ENCODE measurements around the gene KLHL20.
"Not testable (repeated sequence)": the region's sequence is repeated elsewhere in the genome, so short reads cannot be mapped to it uniquely, and the experiment has no call there.

KLHL20 gene

DNA sequence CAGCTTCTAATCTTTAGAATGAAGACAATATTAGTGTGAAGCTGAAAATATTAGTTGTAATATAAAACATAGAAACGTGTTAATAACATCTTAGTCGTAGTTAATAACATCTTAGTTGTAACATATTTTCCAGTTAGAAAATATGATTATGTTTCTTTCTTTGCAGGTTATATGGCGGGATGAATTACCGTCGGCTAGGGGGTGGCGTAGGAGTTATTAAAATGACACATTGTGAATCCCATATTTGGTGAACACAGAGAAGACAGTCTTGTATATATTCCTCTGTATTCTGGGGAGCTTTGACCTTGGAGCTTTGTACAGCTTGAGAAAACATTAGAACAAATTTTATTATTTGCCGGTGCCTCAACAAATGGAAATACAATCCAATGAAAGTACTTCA lies 70.2 kb downstream of the KLHL20 start:
- H3K4me3 ChIP-seq (ENCODE audit: low read depth, low read length), result no peak overlapping the region
- no peak overlapping the region for H3K27ac ChIP-seq
- TF ChIP-seq, protein P1, sequence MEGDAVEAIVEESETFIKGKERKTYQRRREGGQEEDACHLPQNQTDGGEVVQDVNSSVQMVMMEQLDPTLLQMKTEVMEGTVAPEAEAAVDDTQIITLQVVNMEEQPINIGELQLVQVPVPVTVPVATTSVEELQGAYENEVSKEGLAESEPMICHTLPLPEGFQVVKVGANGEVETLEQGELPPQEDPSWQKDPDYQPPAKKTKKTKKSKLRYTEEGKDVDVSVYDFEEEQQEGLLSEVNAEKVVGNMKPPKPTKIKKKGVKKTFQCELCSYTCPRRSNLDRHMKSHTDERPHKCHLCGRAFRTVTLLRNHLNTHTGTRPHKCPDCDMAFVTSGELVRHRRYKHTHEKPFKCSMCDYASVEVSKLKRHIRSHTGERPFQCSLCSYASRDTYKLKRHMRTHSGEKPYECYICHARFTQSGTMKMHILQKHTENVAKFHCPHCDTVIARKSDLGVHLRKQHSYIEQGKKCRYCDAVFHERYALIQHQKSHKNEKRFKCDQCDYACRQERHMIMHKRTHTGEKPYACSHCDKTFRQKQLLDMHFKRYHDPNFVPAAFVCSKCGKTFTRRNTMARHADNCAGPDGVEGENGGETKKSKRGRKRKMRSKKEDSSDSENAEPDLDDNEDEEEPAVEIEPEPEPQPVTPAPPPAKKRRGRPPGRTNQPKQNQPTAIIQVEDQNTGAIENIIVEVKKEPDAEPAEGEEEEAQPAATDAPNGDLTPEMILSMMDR (IDR thresholded peaks at IDR 0.05; ENCODE audit: low read depth, low read length, missing control alignments), result no peak
- H3K27me3 ChIP-seq (replicated peaks), result no peaks in the 10 kb centered on the region
- peaks cover 13% of the 10 kb centered on the region for H3K36me3 ChIP-seq (replicated peaks)
- in situ Hi-C loops (cut with HindIII; ENCODE audit: low pct_ligation_motif_present, low sequenced_read_pairs), result no loop called here
- DNase-seq, result no peak

DNA sequence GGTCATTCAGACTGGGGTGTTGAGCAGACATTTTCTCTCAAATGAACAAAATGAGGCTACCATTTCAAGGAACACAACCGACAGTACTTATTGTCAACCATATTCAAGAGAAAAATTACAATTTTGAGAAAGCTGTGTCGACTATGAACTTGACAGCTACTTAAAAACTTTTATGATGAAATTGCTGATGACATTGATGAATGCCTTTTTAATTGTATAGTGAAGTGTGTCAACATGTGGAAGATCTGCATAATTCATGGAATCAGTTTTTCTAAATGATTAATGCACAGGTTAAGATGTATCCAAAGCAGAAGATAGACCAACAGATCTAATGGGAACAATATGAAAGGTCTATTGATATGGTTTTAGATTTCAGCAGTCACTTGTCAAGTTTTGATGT lies 75.1 kb downstream of the KLHL20 start:
- H3K36me3 ChIP-seq (replicated peaks), result peaks cover 3% of the 10 kb centered on the region
- H3K27me3 ChIP-seq (replicated peaks), result no peaks in the 10 kb centered on the region
- in situ Hi-C loops (cut with HindIII; ENCODE audit: low pct_ligation_motif_present, low sequenced_read_pairs), result no loop called here
- no peak for DNase-seq
- H3K27ac ChIP-seq, result no peak overlapping the region
- TF ChIP-seq, protein P1 (IDR thresholded peaks at IDR 0.05; ENCODE audit: low read depth, low read length, missing control alignments), result no peak
- H3K4me3 ChIP-seq (ENCODE audit: low read depth, low read length), result no peak overlapping the region

DNA sequence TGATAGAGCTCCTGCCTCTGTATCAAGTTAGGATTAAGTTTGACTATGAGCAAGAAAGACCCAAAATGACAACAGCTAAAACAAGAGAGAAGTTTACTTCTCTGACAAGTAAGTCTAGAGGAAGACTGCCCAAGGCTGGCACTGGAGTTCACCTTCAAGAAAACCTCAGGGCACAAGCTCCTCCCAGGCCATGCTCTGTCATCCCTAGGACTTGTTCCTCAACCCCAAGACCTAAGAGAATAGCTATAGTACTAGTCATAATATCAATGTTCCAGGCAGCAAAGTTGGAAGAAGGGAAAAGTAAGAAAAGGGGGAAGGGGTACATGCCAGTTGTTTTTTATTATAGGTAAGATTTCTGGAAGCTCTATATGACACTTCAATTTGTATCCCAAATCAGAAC lies 83.3 kb downstream of the KLHL20 start:
- H3K27ac ChIP-seq, result no peak overlapping the region
- no peak overlapping the region for H3K4me3 ChIP-seq (ENCODE audit: low read depth, low read length)
- H3K27me3 ChIP-seq (replicated peaks), result no peaks in the 10 kb centered on the region
- TF ChIP-seq, protein P1 (IDR thresholded peaks at IDR 0.05; ENCODE audit: low read depth, low read length, missing control alignments), result no peak
- peak; percentile 1 for DNase-seq
- H3K36me3 ChIP-seq (replicated peaks), result peaks cover 5% of the 10 kb centered on the region
- in situ Hi-C loops (cut with HindIII; ENCODE audit: low pct_ligation_motif_present, low sequenced_read_pairs), result no loop called here

DNA sequence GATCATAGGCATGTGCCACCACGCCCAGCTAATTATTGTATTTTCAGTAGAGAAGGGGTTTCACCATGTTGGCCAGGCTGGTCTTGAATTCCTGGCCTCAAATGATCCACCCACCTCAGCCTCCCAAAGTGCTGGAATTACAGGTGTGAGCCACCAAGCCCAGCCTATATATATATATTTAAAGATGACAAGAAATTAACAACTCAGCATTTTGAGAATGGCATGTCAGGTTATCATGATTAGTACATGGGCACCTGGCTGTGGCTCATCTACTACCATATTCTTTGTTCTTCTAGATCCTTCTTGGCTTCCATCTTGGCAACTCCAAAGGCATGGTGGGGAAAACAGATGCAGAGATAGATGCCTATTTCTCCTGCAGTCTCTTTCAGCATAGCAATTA lies 85.2 kb downstream of the KLHL20 start:
- H3K36me3 ChIP-seq (replicated peaks); DNase-seq; H3K27ac ChIP-seq; in situ Hi-C loops (cut with HindIII; ENCODE audit: low pct_ligation_motif_present, low sequenced_read_pairs); H3K27me3 ChIP-seq (replicated peaks); H3K4me3 ChIP-seq (ENCODE audit: low read depth, low read length): not testable (repeated sequence)

DNA sequence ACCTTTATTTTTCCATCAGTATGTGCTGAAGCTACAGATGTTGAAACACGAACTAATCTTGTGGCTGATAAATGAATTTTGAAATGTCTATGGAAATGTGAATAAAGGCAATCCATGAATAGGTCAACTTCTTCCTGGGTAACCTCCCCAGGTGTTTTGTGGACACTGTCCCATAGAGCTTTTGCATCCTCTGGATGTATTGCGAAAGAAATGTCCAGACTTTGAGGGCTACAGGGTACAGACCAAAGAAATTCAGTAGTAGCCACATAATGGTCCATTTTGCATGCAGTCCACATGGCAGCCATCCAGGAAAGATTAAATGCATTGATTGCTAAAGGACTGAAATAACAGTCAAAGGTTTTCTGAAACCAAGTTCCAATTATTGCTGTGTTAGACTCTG lies 88.2 kb downstream of the KLHL20 start:
- peaks cover 18% of the 10 kb centered on the region for H3K36me3 ChIP-seq (replicated peaks)
- no peak overlapping the region for H3K4me3 ChIP-seq (ENCODE audit: low read depth, low read length)
- H3K27ac ChIP-seq, result no peak overlapping the region
- DNase-seq, result no peak
- no peaks in the 10 kb centered on the region for H3K27me3 ChIP-seq (replicated peaks)
- in situ Hi-C loops (cut with HindIII; ENCODE audit: low pct_ligation_motif_present, low sequenced_read_pairs), result no loop called here
- TF ChIP-seq, protein P1 (IDR thresholded peaks at IDR 0.05; ENCODE audit: low read depth, low read length, missing control alignments), result no peak

DNA sequence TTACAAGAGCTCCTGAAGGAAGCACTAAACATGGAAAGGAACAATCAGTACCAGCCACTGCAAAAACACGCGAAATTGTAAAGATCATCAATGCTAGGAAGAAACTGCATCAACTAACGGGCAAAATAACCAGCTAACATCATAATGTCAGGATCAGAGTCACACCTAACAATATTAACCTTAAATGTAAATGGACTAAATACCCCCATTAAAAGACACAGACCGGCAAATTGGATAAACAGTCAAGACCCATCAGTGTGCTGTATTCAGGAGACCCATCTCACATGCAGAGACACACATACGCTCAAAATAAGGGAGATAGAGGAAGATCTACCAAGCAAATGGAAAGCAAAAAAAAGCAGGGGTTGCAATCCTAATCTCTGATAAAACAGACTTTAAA lies 98.9 kb downstream of the KLHL20 start:
- H3K4me3 ChIP-seq (ENCODE audit: low read depth, low read length); H3K27me3 ChIP-seq (replicated peaks); in situ Hi-C loops (cut with HindIII; ENCODE audit: low pct_ligation_motif_present, low sequenced_read_pairs); H3K27ac ChIP-seq; H3K36me3 ChIP-seq (replicated peaks); DNase-seq: not testable (repeated sequence)

DNA sequence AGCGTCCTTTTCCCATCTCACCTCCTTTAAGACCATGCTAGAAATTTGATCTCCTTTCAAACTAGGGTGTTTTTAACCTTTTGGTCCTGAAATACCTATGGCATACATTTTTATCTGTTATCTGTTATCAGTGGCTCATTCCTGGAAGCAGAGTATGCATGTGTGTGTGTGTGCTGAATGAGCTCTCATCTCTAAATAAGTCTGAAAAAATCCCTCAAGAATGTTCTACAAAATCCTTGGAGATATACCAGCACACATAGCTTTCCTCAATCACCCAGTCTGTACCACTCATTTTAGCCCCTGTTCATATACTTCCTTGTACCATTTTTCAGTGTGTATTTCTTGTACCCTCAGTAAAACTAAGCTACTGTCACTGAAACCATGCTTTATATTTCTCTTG lies 103.7 kb downstream of the KLHL20 start:
- in situ Hi-C loops (cut with HindIII; ENCODE audit: low pct_ligation_motif_present, low sequenced_read_pairs), result no loop called here
- DNase-seq, result no peak
- TF ChIP-seq, protein P1 (IDR thresholded peaks at IDR 0.05; ENCODE audit: low read depth, low read length, missing control alignments), result no peak

More for the DNA sequence above, 103.7 kb downstream of the KLHL20 start:
- H3K27me3 ChIP-seq (replicated peaks), result no peaks in the 10 kb centered on the region
- no peaks in the 10 kb centered on the region for H3K36me3 ChIP-seq (replicated peaks)
- H3K27ac ChIP-seq, result no peak overlapping the region
- no peak overlapping the region for H3K4me3 ChIP-seq (ENCODE audit: low read depth, low read length)
